ENCODE measurements around the gene ZDHHC13. TPM values are rescaled to one million over a fixed set of nuclear protein-coding genes. Genes with fewer than 3 reads are reported as not detected.
"Not testable (repeated sequence)": the region's sequence is repeated elsewhere in the genome, so short reads cannot be mapped to it uniquely, and the experiment has no call there.

ZDHHC13 gene
- polyA plus RNA-seq, 1 donor (not counting 4 experiments of a cell fraction or from before 2014, with no cell fraction given): 24.1 TPM

DNA sequence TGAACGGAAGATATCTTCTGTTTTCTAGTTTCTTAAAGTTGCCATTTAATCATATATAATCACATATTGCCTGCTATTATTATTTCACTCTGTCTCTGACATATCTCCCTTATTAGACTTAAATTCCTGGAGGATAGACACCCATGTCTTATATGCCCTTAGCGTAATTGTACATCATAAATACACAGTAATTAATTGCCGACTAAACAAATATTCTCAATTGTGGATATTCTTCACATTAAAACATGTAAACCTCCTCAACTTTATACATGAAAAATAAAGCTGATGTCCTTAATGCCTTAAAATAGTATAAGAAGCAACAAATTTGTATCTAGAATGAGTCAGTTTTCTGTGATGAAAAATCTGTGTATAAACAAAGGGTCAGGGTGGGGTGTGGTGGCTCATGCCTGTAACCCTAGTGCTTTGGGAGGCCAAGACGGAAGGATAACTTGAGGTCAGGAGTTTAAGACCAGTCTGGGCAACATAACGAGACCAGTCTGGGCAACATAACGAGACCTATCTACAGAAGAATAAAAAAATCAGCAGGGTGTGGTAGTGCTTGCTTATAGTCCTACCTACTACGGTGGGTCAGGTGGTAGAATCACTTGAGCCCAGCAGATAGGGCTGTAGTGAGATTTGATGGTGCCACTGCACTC is 6.1 kb downstream of the ZDHHC13 start:
- no peak overlapping the region for H3K27ac ChIP-seq (ENCODE audit: control insufficient read depth, insufficient read depth, low read length)
- H3K4me3 ChIP-seq (ENCODE audit: control insufficient read depth in 2 of 3, extremely low read depth in 1 of 3, insufficient read depth in 2 of 3, low read depth in 1 of 3, low read length in 3 of 3): no peak overlapping the region
- no peak for TF ChIP-seq EZH2 (IDR thresholded peaks at IDR 0.05; ENCODE audit: low read length)
- TF ChIP-seq, protein P1, sequence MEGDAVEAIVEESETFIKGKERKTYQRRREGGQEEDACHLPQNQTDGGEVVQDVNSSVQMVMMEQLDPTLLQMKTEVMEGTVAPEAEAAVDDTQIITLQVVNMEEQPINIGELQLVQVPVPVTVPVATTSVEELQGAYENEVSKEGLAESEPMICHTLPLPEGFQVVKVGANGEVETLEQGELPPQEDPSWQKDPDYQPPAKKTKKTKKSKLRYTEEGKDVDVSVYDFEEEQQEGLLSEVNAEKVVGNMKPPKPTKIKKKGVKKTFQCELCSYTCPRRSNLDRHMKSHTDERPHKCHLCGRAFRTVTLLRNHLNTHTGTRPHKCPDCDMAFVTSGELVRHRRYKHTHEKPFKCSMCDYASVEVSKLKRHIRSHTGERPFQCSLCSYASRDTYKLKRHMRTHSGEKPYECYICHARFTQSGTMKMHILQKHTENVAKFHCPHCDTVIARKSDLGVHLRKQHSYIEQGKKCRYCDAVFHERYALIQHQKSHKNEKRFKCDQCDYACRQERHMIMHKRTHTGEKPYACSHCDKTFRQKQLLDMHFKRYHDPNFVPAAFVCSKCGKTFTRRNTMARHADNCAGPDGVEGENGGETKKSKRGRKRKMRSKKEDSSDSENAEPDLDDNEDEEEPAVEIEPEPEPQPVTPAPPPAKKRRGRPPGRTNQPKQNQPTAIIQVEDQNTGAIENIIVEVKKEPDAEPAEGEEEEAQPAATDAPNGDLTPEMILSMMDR (optimal IDR thresholded peaks at IDR 0.05 in 1 of 3, IDR thresholded peaks at IDR 0.05 in 1 of 3, conservative IDR thresholded peaks at IDR 0.05 in 1 of 3; ENCODE audit: extremely low read depth in 1 of 3, insufficient read depth in 2 of 3, low read length in 3 of 3): no peak
- H3K4me2 ChIP-seq (ENCODE audit: control insufficient read depth, extremely low read depth, insufficient read depth, low read depth, low read length): no peak overlapping the region
- no peaks in the 10 kb centered on the region for H4K20me1 ChIP-seq (ENCODE audit: control insufficient read depth, extremely low read depth, insufficient read depth, low read length)
- no peak overlapping the region for H2AFZ ChIP-seq (ENCODE audit: control insufficient read depth, low read length)
- dilution Hi-C loops (cut with MboI; ENCODE audit: extremely low pct_ligation_motif_present, low sequenced_read_pairs): no loop called here
- peaks cover 8% of the 10 kb centered on the region for H3K4me1 ChIP-seq (ENCODE audit: control insufficient read depth, extremely low read depth, insufficient read depth, low read length)
- peaks cover 1% of the 10 kb centered on the region for H3K9me1 ChIP-seq (ENCODE audit: control insufficient read depth, extremely low read depth, insufficient read depth, low read length)
- peaks cover 61% of the 10 kb centered on the region for H3K79me2 ChIP-seq (ENCODE audit: control insufficient read depth, insufficient read depth, low read length)
- FAIRE-seq: no peak
- DNase-seq (ENCODE audit: low read depth, low spot score): no peak
- peaks cover 3 to 9% of the 10 kb centered on the region in 2 experiments for H3K36me3 ChIP-seq (ENCODE audit: control insufficient read depth in 2 of 2, extremely low read depth in 1 of 2, insufficient read depth in 2 of 2, low read length in 2 of 2)
- H3K27me3 ChIP-seq (ENCODE audit: control insufficient read depth, extremely low read depth, insufficient read depth, low read length): no peaks in the 10 kb centered on the region
- H3K9ac ChIP-seq (ENCODE audit: control insufficient read depth, extremely low read depth, insufficient read depth, low read length): no peak overlapping the region
- H3K9me3 ChIP-seq (ENCODE audit: control insufficient read depth, low read depth, low read length): no peaks in the 10 kb centered on the region

DNA sequence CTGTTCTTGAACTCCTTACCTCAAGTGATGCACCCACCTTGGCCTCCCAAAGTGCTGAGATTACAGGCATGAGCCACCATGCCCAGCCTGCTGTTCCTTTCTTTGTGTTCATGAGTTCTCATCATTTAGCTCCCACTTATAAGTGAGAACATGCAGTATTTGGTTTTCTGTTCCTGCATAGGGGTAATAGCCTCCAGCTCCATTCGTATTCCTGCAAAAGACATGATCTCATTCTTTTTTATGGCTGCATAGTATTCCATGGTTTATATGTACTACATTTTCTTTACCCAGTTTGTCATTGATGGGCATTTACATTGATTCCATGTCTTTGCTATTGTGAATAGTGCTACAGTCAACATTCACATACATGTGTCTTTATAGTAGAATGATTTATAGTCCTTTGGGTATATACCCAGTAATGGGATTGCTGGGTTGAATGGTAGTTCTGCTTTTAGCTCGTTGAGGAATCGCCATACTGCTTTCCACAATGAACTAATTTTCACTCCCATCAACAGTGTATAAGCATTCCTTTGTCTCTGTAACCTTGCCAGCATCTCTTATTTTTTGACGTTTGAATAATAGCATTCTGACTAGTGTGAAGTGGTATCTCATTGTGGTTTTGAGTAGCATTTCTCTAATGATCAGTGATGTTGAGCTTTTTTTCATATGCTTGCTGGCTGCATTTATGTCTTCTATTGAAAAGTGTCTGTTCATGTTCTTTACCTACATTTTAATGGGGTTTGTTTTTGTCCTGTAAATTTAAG is 9.8 kb downstream of the ZDHHC13 start:
- H3K36me3 ChIP-seq (ENCODE audit: control insufficient read depth in 2 of 2, extremely low read depth in 1 of 2, insufficient read depth in 2 of 2, low read length in 2 of 2); H4K20me1 ChIP-seq (ENCODE audit: control insufficient read depth, extremely low read depth, insufficient read depth, low read length); H3K27me3 ChIP-seq (ENCODE audit: control insufficient read depth, extremely low read depth, insufficient read depth, low read length); H3K9me1 ChIP-seq (ENCODE audit: control insufficient read depth, extremely low read depth, insufficient read depth, low read length); H3K9ac ChIP-seq (ENCODE audit: control insufficient read depth, extremely low read depth, insufficient read depth, low read length); H2AFZ ChIP-seq (ENCODE audit: control insufficient read depth, low read length); H3K4me3 ChIP-seq (ENCODE audit: control insufficient read depth in 2 of 3, extremely low read depth in 1 of 3, insufficient read depth in 2 of 3, low read depth in 1 of 3, low read length in 3 of 3); DNase-seq (ENCODE audit: low read depth, low spot score); FAIRE-seq; H3K4me2 ChIP-seq (ENCODE audit: control insufficient read depth, extremely low read depth, insufficient read depth, low read depth, low read length); H3K27ac ChIP-seq (ENCODE audit: control insufficient read depth, insufficient read depth, low read length); dilution Hi-C loops (cut with MboI; ENCODE audit: extremely low pct_ligation_motif_present, low sequenced_read_pairs); H3K9me3 ChIP-seq (ENCODE audit: control insufficient read depth, low read depth, low read length); H3K4me1 ChIP-seq (ENCODE audit: control insufficient read depth, extremely low read depth, insufficient read depth, low read length): not testable (repeated sequence)
- peaks cover 39% of the 10 kb centered on the region for H3K79me2 ChIP-seq (ENCODE audit: control insufficient read depth, insufficient read depth, low read length)
